Measurements from ENCODE around the gene SOCS7. TPM values are rescaled to one million over a fixed set of nuclear protein-coding genes. Genes with fewer than 3 reads are reported as not detected.

The SOCS7 gene
- total and polyA plus RNA-seq, 2 experiments from 2014 or later = 2.7 to 15.9 TPM

- no peak overlapping the region for H3K27ac ChIP-seq
- DNase-seq (ENCODE audit: low spot score) = no peak
- 53% methylated on average over 5 of the region's 7 CpGs for WGBS (ENCODE audit: low lambda C conversion rate, missing lambda C conversion rate)
- H3K36me3 ChIP-seq (replicated peaks; ENCODE audit: insufficient read depth, low read depth) = no peaks in the 10 kb centered on the region
- TF ChIP-seq EZH2phosphoT487 (IDR thresholded peaks at IDR 0.05; ENCODE audit: low read depth, severe bottlenecking, unreplicated experiment) (no peak), EZH2 (IDR thresholded peaks at IDR 0.05; ENCODE audit: borderline replicate concordance) (no peak)
- TF ChIP-seq, protein P1, sequence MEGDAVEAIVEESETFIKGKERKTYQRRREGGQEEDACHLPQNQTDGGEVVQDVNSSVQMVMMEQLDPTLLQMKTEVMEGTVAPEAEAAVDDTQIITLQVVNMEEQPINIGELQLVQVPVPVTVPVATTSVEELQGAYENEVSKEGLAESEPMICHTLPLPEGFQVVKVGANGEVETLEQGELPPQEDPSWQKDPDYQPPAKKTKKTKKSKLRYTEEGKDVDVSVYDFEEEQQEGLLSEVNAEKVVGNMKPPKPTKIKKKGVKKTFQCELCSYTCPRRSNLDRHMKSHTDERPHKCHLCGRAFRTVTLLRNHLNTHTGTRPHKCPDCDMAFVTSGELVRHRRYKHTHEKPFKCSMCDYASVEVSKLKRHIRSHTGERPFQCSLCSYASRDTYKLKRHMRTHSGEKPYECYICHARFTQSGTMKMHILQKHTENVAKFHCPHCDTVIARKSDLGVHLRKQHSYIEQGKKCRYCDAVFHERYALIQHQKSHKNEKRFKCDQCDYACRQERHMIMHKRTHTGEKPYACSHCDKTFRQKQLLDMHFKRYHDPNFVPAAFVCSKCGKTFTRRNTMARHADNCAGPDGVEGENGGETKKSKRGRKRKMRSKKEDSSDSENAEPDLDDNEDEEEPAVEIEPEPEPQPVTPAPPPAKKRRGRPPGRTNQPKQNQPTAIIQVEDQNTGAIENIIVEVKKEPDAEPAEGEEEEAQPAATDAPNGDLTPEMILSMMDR (IDR thresholded peaks at IDR 0.05; ENCODE audit: poor library complexity) = no peak
- no peak overlapping the region for H2AFZ ChIP-seq
- H3K4me1 ChIP-seq (ENCODE audit: insufficient read depth) = peaks cover 8% of the 10 kb centered on the region
- no peak overlapping the region for H3K4me2 ChIP-seq
- no peaks in the 10 kb centered on the region for H3K9me2 ChIP-seq (replicated peaks; ENCODE audit: insufficient read depth)
- H3K9me3 ChIP-seq (ENCODE audit: low read depth) = no peaks in the 10 kb centered on the region
- H3K79me2 ChIP-seq = no peaks in the 10 kb centered on the region
- no peaks in the 10 kb centered on the region for H3K27me3 ChIP-seq
- peaks cover 4% of the 10 kb centered on the region for H4K20me1 ChIP-seq (ENCODE audit: insufficient read depth, poor library complexity, severe bottlenecking)
- no peak overlapping the region for H3K4me3 ChIP-seq
These were observed 91.8 kb downstream of the SOCS7 start for GRCh38 chr17:38443356-38444031.

GRCh38 chr17:38444151-38444550, 92.5 kb downstream of the SOCS7 start:
- TF ChIP-seq EZH2phosphoT487 (IDR thresholded peaks at IDR 0.05; ENCODE audit: low read depth, severe bottlenecking, unreplicated experiment) = no peak
- TF ChIP-seq, protein P1 (IDR thresholded peaks at IDR 0.05; ENCODE audit: poor library complexity) = peak; percentile 86
- Histone ChIP-seq H3K4me3 (no peak overlapping the region), H3K9me2 (replicated peaks; ENCODE audit: insufficient read depth) (no peaks in the 10 kb centered on the region), H3K4me2 (no peak overlapping the region), H3K9me3 (ENCODE audit: low read depth) (no peaks in the 10 kb centered on the region), H3K27ac (no peak overlapping the region), H3K36me3 (replicated peaks; ENCODE audit: insufficient read depth, low read depth) (no peaks in the 10 kb centered on the region), H3K27me3 (no peaks in the 10 kb centered on the region), H2AFZ (no peak overlapping the region), H4K20me1 (ENCODE audit: insufficient read depth, poor library complexity, severe bottlenecking) (peaks cover 4% of the 10 kb centered on the region), H3K79me2 (no peaks in the 10 kb centered on the region), H3K4me1 (ENCODE audit: insufficient read depth) (peaks cover 15% of the 10 kb centered on the region)
- peak; percentile 88 for DNase-seq (ENCODE audit: low spot score)
- 22% methylated on average over 13 of the region's 14 CpGs for WGBS (ENCODE audit: low lambda C conversion rate, missing lambda C conversion rate)

DNA sequence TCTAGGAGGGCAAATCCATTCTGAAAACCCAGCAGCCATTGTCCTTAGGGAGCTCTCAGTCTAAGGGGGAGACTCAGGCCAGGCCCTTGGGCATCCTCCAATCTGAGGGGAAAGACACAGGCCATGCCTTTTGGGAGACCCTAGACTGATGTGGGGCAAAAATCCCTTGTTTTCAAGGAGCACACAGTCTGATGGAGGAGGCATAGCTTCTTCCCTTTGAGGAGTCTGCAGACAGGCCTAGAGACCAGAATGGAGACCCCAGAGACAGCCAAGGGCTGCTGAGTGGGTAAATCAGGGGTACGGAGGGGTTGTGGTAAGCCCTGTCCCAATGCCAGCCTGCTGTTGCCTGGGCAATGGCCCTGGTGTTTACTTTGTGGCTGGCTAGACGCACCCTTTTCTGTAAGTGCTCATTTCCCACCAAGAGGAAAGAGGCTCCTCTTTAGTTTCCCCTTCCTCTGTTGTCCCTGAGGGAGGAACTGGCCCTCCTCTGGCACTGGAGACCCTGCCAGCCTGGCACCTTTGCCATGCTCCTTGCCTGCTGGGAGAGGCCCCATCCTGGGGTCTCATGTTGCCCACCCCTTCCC, 96.0 kb downstream of the SOCS7 start:
- no peaks in the 10 kb centered on the region for H3K36me3 ChIP-seq (replicated peaks; ENCODE audit: insufficient read depth, low read depth)
- DNase-seq (ENCODE audit: low spot score) = no peak
- H3K4me1 ChIP-seq (ENCODE audit: insufficient read depth) = peaks cover 47% of the 10 kb centered on the region
- no peaks in the 10 kb centered on the region for H3K9me3 ChIP-seq (ENCODE audit: low read depth)
- H3K4me2 ChIP-seq = no peak overlapping the region
- peaks cover 4% of the 10 kb centered on the region for H3K79me2 ChIP-seq
- H3K4me3 ChIP-seq = no peak overlapping the region
- TF ChIP-seq EZH2 (IDR thresholded peaks at IDR 0.05; ENCODE audit: borderline replicate concordance) (no peak), EZH2phosphoT487 (IDR thresholded peaks at IDR 0.05; ENCODE audit: low read depth, severe bottlenecking, unreplicated experiment) (no peak)
- TF ChIP-seq, protein P1 (IDR thresholded peaks at IDR 0.05; ENCODE audit: poor library complexity) = no peak
- 73% methylated on average over 2 of the region's 2 CpGs for WGBS (ENCODE audit: low lambda C conversion rate, missing lambda C conversion rate)
- H3K27ac ChIP-seq = peak overlapping the region; percentile 42
- no peaks in the 10 kb centered on the region for H3K9me2 ChIP-seq (replicated peaks; ENCODE audit: insufficient read depth)
- no peak overlapping the region for H2AFZ ChIP-seq
- no peaks in the 10 kb centered on the region for H3K27me3 ChIP-seq
- H4K20me1 ChIP-seq (ENCODE audit: insufficient read depth, poor library complexity, severe bottlenecking) = peaks cover 4% of the 10 kb centered on the region

Data from hepatocyte (in vitro differentiated cells).